Nephron (organoid): ENCODE measurements around the gene PIGK.
"Not testable (repeated sequence)": the region's sequence is repeated elsewhere in the genome, so short reads cannot be mapped to it uniquely, and the experiment has no call there.

ENCODE experiments used
- H3K27ac Mint-ChIP-seq, 3 experiments: 2 replicates each; pipeline ENCODE4 v1.8.0; 2020; ENCODE audit warnings: mixed read lengths in 3 of 3, mild to moderate bottlenecking in 2 of 3, moderate library complexity in 1 of 3
- H3K27me3 Mint-ChIP-seq: 2 replicates; pipeline ENCODE4 v1.8.0; 2021; ENCODE audit warnings: low read depth, mild to moderate bottlenecking, moderate library complexity, mixed read lengths
- H3K36me3 Mint-ChIP-seq: 2 replicates; pipeline ENCODE4 v1.8.0; 2020; ENCODE audit warnings: low read depth, mixed read lengths
- H3K4me1 Mint-ChIP-seq: 2 replicates; pipeline ENCODE4 v1.8.0; 2020; ENCODE audit warnings: mixed read lengths
- H3K4me3 Mint-ChIP-seq, 3 experiments: 2 replicates each; pipeline ENCODE4 v1.8.0; 2020; ENCODE audit warnings: mild to moderate bottlenecking in 3 of 3, mixed read lengths in 3 of 3, moderate library complexity in 2 of 3
- H3K9me3 Mint-ChIP-seq: 2 replicates; pipeline ENCODE4 v1.8.0; 2020; ENCODE audit warnings: mixed read lengths
- CTCF ChIP-seq, 3 experiments: fragments of 200-600 bp; sonication (generic); IDR thresholded peaks; one replicate each; pipeline ENCODE4 v1.5.0; 2021; ENCODE audit warnings: antibody characterized with exemption in 3 of 3; ENCODE audit not compliant: unreplicated experiment in 3 of 3

PIGK gene

DNA sequence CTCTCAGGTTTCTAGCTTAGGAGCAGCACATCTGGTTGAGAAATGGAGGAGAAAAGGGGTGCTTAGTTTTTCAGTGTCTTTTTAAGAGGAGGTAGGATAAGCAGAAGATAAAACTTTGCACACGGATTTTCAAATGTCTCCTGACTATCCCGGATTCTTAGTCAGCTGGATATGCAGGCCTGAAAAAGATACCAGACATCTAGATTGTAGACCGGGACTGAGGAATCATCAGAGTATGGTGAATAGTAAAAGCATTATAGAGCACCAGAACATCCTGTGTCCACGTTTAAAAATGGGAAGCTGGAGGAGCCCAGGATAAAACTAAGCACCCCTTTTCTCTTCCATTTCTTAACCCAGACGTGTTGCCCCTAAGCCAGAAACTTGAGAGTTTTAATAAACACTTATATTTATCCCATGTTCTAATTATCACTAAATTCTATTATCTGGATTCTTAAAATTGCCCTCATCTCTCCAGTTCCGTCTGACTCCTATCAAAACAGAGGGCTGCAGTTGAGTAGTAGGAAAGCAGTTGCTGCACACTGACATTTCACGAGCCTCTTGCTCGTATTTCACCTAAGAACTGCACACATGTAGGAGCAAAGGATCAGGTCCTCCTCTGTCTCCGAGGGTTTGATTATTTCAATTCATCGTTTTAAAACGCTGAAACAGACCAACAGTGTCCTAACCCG, 609 bp downstream of the PIGK start:
- Mint-ChIP-seq H3K9me3 (no peaks in the 10 kb centered on the region), H3K4me3 (peak overlapping the region; percentile 93 to 99 (median 99)), H3K4me1 (peaks cover 26% of the 10 kb centered on the region), H3K27me3 (no peaks in the 10 kb centered on the region), H3K36me3 (peaks cover 26% of the 10 kb centered on the region), H3K27ac (peak overlapping the region; percentile 96 to 99 (median 97))
- no peak for TF ChIP-seq CTCF (IDR thresholded peaks at IDR 0.05; ENCODE audit: unreplicated experiment in 3 of 3)

DNA sequence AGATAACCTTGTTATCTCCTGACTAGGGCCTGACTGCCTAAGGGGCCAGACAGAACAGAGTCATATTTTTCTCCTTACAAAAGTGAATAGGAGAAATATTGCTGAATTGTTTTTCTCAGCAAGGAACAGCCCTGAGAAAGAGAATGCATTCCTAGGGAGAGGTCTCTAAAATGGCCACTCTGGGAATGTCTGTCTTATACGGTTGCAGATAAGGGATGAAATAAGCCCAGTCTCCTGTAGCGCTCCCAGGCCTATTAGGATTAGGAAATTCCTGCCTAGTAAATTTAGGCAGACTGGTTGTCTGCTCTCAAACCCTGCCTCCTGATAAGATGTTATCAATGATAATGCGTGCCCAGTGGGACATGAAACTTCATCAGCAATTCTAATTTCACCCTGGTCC, 15.2 kb downstream of the PIGK start:
- not testable (repeated sequence) for H3K4me1 Mint-ChIP-seq, H3K4me3 Mint-ChIP-seq, H3K27me3 Mint-ChIP-seq, H3K27ac Mint-ChIP-seq
- peaks cover 14% of the 10 kb centered on the region for H3K9me3 Mint-ChIP-seq
- H3K36me3 Mint-ChIP-seq, result peaks cover 24% of the 10 kb centered on the region

DNA sequence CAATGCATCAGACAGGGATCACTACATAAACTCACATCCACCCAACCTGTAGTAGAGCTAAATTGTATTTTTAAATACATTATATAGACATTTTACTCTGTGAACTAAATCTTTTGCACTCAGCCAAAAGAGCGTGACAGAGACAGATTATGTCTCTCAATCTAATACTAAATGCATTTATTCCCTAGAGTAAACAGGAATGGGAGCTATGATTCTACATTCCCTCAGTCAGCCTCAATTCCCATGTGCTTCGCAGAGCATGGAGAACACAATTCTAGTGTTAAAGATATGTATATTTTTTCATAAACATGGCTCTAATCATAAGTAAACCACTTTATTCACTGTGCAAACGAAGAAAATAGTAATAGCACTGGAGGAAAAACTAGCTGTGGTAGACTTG, 16.5 kb downstream of the PIGK start:
- Mint-ChIP-seq H3K27ac (no peak overlapping the region), H3K9me3 (peaks cover 14% of the 10 kb centered on the region), H3K27me3 (no peaks in the 10 kb centered on the region), H3K4me1 (no peaks in the 10 kb centered on the region), H3K4me3 (no peak overlapping the region), H3K36me3 (peaks cover 24% of the 10 kb centered on the region)
- TF ChIP-seq CTCF (IDR thresholded peaks at IDR 0.05; ENCODE audit: unreplicated experiment in 3 of 3), result no peak

DNA sequence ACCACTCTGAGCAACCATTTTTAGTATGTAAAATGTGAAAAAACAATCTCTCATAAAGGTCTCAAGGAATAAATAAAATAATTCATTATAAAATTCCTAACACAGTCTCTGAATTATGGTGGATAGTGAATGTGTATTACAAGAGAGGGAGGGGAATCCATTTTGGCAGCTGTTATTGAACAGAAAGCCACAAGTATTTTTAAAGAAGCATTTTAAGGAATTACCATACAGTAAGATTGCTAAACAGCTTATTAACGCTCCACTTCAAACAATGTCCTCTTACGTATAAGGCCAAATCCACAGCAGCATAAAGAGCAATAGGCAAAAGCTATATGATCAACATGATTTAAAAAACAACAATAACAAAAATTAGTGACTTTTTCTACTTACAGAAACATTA, 18.4 kb downstream of the PIGK start:
- no peaks in the 10 kb centered on the region for H3K27me3 Mint-ChIP-seq
- peaks cover 26% of the 10 kb centered on the region for H3K36me3 Mint-ChIP-seq
- H3K27ac Mint-ChIP-seq, result no peak overlapping the region
- H3K4me3 Mint-ChIP-seq, result no peak overlapping the region
- no peak for TF ChIP-seq CTCF (IDR thresholded peaks at IDR 0.05; ENCODE audit: unreplicated experiment in 3 of 3)
- H3K4me1 Mint-ChIP-seq, result no peaks in the 10 kb centered on the region
- H3K9me3 Mint-ChIP-seq, result peaks cover 14% of the 10 kb centered on the region

GRCh38 chr1:77200293-77200692, 18.9 kb downstream of the PIGK start:
- no peaks in the 10 kb centered on the region for H3K4me1 Mint-ChIP-seq
- H3K9me3 Mint-ChIP-seq, result peaks cover 10% of the 10 kb centered on the region
- H3K27me3 Mint-ChIP-seq, result no peaks in the 10 kb centered on the region
- TF ChIP-seq CTCF (IDR thresholded peaks at IDR 0.05; ENCODE audit: unreplicated experiment in 3 of 3), result no peak
- H3K4me3 Mint-ChIP-seq, result no peak overlapping the region
- H3K36me3 Mint-ChIP-seq, result peaks cover 21% of the 10 kb centered on the region
- no peak overlapping the region for H3K27ac Mint-ChIP-seq

GRCh38 chr1:77197351-77197750, 21.9 kb downstream of the PIGK start:
- no peak for TF ChIP-seq CTCF (IDR thresholded peaks at IDR 0.05; ENCODE audit: unreplicated experiment in 3 of 3)
- H3K9me3 Mint-ChIP-seq, result no peaks in the 10 kb centered on the region
- no peak overlapping the region for H3K4me3 Mint-ChIP-seq
- no peaks in the 10 kb centered on the region for H3K27me3 Mint-ChIP-seq
- H3K27ac Mint-ChIP-seq, result no peak overlapping the region
- H3K36me3 Mint-ChIP-seq, result peaks cover 11% of the 10 kb centered on the region
- no peaks in the 10 kb centered on the region for H3K4me1 Mint-ChIP-seq
